WTC11 (cell line): ENCODE results near the gene ALDH1A2. TPM values are rescaled to one million over a fixed set of nuclear protein-coding genes. Genes with fewer than 3 reads are reported as not detected.

Experiments used
- ATAC-seq: fragments of 200-7000 bp; cut with Tn5 transposase; 2 replicates; pipeline ENCODE4 v1.10.0; 2021; ENCODE audit warnings: mild to moderate bottlenecking, moderate library complexity
- CTCF ChIA-PET: fragments of 300-600 bp; sonication (Branson Sonifier 250); formaldehyde crosslinking; loops from one replicate; lab custom pipeline; 2021; ENCODE audit warnings: antibody characterized with exemption; lab: Charles Lee
- POLR2A ChIA-PET: fragments of 350-600 bp; sonication (Branson Sonifier 250); formaldehyde crosslinking; loops from one replicate; lab custom pipeline; 2021; ENCODE audit warnings: antibody characterized with exemption; lab: Charles Lee
- DNase-seq: peaks from one replicate; pipeline ENCODE4 v3.0.0; 2021; ENCODE audit warnings: low spot score
- H3K27ac Mint-ChIP-seq: 2 replicates; pipeline ENCODE4 v1.8.0; 2021; ENCODE audit warnings: mixed read lengths
- H3K27me3 Mint-ChIP-seq: 2 replicates; pipeline ENCODE4 v1.8.0; 2021; ENCODE audit warnings: low read depth, mild to moderate bottlenecking, moderate library complexity, mixed read lengths
- H3K36me3 Mint-ChIP-seq: 2 replicates; pipeline ENCODE4 v1.8.0; 2021; ENCODE audit warnings: mixed read lengths
- H3K4me1 Mint-ChIP-seq: 2 replicates; pipeline ENCODE4 v1.8.0; 2022; ENCODE audit warnings: mixed read lengths
- H3K4me3 Mint-ChIP-seq: 2 replicates; pipeline ENCODE4 v1.8.0; 2021; ENCODE audit warnings: mild to moderate bottlenecking, moderate library complexity, mixed read lengths
- H3K9me3 Mint-ChIP-seq: 2 replicates; pipeline ENCODE4 v1.8.0; 2021; ENCODE audit warnings: mixed read lengths
- CREB1 ChIP-seq: sonication (generic); formaldehyde crosslinking; IDR thresholded peaks from 2 replicates; pipeline ENCODE4 v1.8.0; 2023; ENCODE audit warnings: mild to moderate bottlenecking, missing genetic modification reagents
- IRF2 ChIP-seq: sonication (generic); formaldehyde crosslinking; IDR thresholded peaks from 2 replicates; pipeline ENCODE4 v1.8.0; 2022; ENCODE audit warnings: low read depth, missing genetic modification reagents, borderline replicate concordance
- NR2C2 ChIP-seq: sonication (generic); formaldehyde crosslinking; IDR thresholded peaks from 2 replicates; pipeline ENCODE4 v1.8.0; 2022; ENCODE audit warnings: mild to moderate bottlenecking, missing genetic modification reagents
- NR3C1 ChIP-seq: sonication (generic); formaldehyde crosslinking; conservative IDR thresholded peaks from 2 replicates; pipeline ENCODE4 v1.8.1; 2023; ENCODE audit warnings: low read depth, mild to moderate bottlenecking, missing genetic modification reagents
- SMAD4 ChIP-seq: sonication (generic); formaldehyde crosslinking; IDR thresholded peaks from 2 replicates; pipeline ENCODE4 v1.8.0; 2022; ENCODE audit warnings: mild to moderate bottlenecking, missing genetic modification reagents
- ZNF532 ChIP-seq: fragments of 250-450 bp; sonication (Bioruptor Pico); IDR thresholded peaks from 2 replicates; pipeline ENCODE4 v1.9.0; 2021; ENCODE audit warnings: mild to moderate bottlenecking, borderline replicate concordance
- ZSCAN18 ChIP-seq: fragments of 250-450 bp; sonication (Bioruptor Pico); IDR thresholded peaks from 2 replicates; pipeline ENCODE4 v2.1.2; 2022; ENCODE audit warnings: mild to moderate bottlenecking, moderate library complexity
- total RNA-seq: library from RNA; stranded (reverse); gene quantifications from 3 replicates; pipeline ENCODE4 v1.2.3, GENCODE V29; 2021
- TF ChIP-seq, protein P1 (sequence below): sonication (generic); formaldehyde crosslinking; IDR thresholded peaks from 2 replicates; pipeline ENCODE4 v1.8.1; 2023; ENCODE audit warnings: mild to moderate bottlenecking, missing genetic modification reagents, borderline replicate concordance
- TF ChIP-seq, protein P2 (sequence below): sonication (generic); formaldehyde crosslinking; IDR thresholded peaks from 2 replicates; pipeline ENCODE4 v1.8.0; 2023; ENCODE audit warnings: missing genetic modification reagents

The ALDH1A2 gene
- total RNA-seq, 1 experiment from 2014 or later, result 1.1 TPM

DNA sequence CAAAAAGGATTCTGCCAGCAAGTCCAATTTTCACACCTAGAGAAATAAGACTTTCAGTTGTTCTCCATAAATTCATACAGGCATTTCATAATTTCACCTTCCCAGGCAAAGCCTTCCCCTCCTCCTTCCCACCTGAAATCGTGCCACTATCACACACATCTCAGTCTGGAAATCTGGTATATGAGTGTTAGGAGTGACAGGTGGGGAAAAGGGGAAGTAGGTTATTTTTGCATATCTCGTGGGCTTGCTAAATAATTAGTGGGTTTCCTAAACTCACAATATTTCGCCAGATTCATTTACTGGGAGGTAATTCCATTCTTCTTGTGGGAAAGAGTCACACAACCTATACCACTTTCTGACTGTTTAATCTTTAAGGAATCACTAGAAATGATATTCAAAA lies 7.4 kb downstream of the ALDH1A2 start:
- CTCF ChIA-PET, result interaction anchor here (0.8 to 1.2 kb wide), 2 partner anchors 9 to 16 kb away, joined by 3 to 4 read pairs; no protein-coding TSS in a partner anchor
- H3K4me3 Mint-ChIP-seq, result no peak overlapping the region
- no peak overlapping the region for H3K27ac Mint-ChIP-seq

More for the DNA sequence above, 7.4 kb downstream of the ALDH1A2 start:
- Mint-ChIP-seq H3K4me1 (no peaks in the 10 kb centered on the region), H3K27me3 (peaks cover 96% of the 10 kb centered on the region), H3K36me3 (no peaks in the 10 kb centered on the region), H3K9me3 (no peaks in the 10 kb centered on the region)
- POLR2A ChIA-PET, result no interaction called here
- no peak for DNase-seq
- TF ChIP-seq, protein P1, sequence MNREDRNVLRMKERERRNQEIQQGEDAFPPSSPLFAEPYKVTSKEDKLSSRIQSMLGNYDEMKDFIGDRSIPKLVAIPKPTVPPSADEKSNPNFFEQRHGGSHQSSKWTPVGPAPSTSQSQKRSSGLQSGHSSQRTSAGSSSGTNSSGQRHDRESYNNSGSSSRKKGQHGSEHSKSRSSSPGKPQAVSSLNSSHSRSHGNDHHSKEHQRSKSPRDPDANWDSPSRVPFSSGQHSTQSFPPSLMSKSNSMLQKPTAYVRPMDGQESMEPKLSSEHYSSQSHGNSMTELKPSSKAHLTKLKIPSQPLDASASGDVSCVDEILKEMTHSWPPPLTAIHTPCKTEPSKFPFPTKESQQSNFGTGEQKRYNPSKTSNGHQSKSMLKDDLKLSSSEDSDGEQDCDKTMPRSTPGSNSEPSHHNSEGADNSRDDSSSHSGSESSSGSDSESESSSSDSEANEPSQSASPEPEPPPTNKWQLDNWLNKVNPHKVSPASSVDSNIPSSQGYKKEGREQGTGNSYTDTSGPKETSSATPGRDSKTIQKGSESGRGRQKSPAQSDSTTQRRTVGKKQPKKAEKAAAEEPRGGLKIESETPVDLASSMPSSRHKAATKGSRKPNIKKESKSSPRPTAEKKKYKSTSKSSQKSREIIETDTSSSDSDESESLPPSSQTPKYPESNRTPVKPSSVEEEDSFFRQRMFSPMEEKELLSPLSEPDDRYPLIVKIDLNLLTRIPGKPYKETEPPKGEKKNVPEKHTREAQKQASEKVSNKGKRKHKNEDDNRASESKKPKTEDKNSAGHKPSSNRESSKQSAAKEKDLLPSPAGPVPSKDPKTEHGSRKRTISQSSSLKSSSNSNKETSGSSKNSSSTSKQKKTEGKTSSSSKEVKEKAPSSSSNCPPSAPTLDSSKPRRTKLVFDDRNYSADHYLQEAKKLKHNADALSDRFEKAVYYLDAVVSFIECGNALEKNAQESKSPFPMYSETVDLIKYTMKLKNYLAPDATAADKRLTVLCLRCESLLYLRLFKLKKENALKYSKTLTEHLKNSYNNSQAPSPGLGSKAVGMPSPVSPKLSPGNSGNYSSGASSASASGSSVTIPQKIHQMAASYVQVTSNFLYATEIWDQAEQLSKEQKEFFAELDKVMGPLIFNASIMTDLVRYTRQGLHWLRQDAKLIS (CRISPR knock-in tag), result no peak
- TF ChIP-seq CREB1 (CRISPR knock-in tag) (no peak), NR3C1 (no peak), IRF2 (no peak), ZSCAN18 (no peak), NR2C2 (no peak), SMAD4 (CRISPR knock-in tag) (no peak), ZNF532 (no peak)
- TF ChIP-seq, protein P2, sequence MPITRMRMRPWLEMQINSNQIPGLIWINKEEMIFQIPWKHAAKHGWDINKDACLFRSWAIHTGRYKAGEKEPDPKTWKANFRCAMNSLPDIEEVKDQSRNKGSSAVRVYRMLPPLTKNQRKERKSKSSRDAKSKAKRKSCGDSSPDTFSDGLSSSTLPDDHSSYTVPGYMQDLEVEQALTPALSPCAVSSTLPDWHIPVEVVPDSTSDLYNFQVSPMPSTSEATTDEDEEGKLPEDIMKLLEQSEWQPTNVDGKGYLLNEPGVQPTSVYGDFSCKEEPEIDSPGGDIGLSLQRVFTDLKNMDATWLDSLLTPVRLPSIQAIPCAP (CRISPR knock-in tag), result no peak
- no peak for ATAC-seq
